Pancreas (tissue), 10 donors: ENCODE results near the gene TMED3. TPM values are rescaled to one million over a fixed set of nuclear protein-coding genes. Genes with fewer than 3 reads are reported as not detected.

Source experiments
- ATAC-seq, 4 donors: fragments of 200-7000 bp; cut with Tn5 transposase; one replicate each; pipeline versions ENCODE4 v1.8.0 to v1.9.1; 2020; ENCODE audit warnings: mild to moderate bottlenecking in 4 of 4, moderate library complexity in 4 of 4
- DNase-seq, 6 donors: peaks; one replicate each; pipeline ENCODE4 v3.0.0-alpha.2; 2020
- FAIRE-seq: peaks from 2 replicates; lab custom pipeline; 2012; peaks lifted over from hg19 to GRCh38; lab: Jason Lieb, UNC
- H3K27ac ChIP-seq, 4 donors: fragments of 200-600 bp; sonication (generic); 1 replicate in 3 of 4; 2 replicates in 1 of 4; pipeline versions ENCODE4 v1.5.0 to v1.8.0; 2020
- H3K27me3 ChIP-seq, 4 donors: fragments of 200-600 bp; one replicate each; pipeline ENCODE4 v1.8.0; 2021
- H3K36me3 ChIP-seq, 3 donors: fragments of 200-600 bp; sonication (generic) in 1 of 3; one replicate each; pipeline versions ENCODE4 v1.5.0 to v1.8.0; 2020 to 2021
- H3K4me1 ChIP-seq, 3 donors: fragments of 200-600 bp; one replicate each; pipeline ENCODE4 v1.8.0; 2021
- H3K4me3 ChIP-seq, 4 donors: fragments of 200-600 bp; sonication (generic) in 2 of 4; one replicate each; pipeline versions ENCODE4 v1.5.0 to v1.8.0; 2020 to 2021
- H3K9me3 ChIP-seq, 4 donors: fragments of 200-600 bp; one replicate each; pipeline ENCODE4 v1.8.0; 2021
- CTCF ChIP-seq, 4 donors: fragments of 200-600 bp; sonication (generic) in 3 of 4; IDR thresholded peaks; one replicate each; pipeline versions ENCODE4 v1.5.0 to v1.8.0; 2021; ENCODE audit warnings: antibody characterized with exemption in 4 of 4
- WGBS, 2 donors: extraction: QIAGEN DNeasy Blood & Tissue Kit; methylation state at CpG; one replicate each; pipeline ENCODE4 v1.1.7; 2013; 5-methylcytosine and 5-hydroxymethylcytosine counted together
- intact Hi-C, 3 donors: fragments of 100-400 bp; cut with DNase I; formaldehyde crosslinking; loops; one replicate each; pipeline versions ENCODE4 v1.11.1 to v1.14.2; 2022
- polyA plus RNA-seq, 2 donors: library from polyadenylated mRNA; stranded (reverse); fragments of 200-250 nt; gene quantifications; one replicate each; pipeline ENCODE4 v1.2.3, GENCODE V29; 2013
- total RNA-seq, 6 donors: library from RNA; stranded (reverse); fragmentation: NEBNext Ultra II Directional in 4 of 6; extraction: Animal tissue kit (Norgen Biotek cat#: 25700) in 4 of 6; gene quantifications; one replicate each; pipeline versions ENCODE4 v1.2.1 to v1.2.4, GENCODE V29; 2021 to 2023
- donor health status: healthy with polysubstance abuse.
- donor health status: DM: no; HTN: no; CAD: no; lungs with moderate emphysema.
- donor health status: DM: no; HTN: no; CAD: no.
- donor health status: control.
- donor health status: control.
- donor health status: Bipolar disorder and iron deficiency.
- donor health status: DM: yes; HTN: yes; CAD: no.
- donor health status: DM: no; HTN: no; CAD: no.
- donor health status: DM: no; HTN: no; CAD: no.
- donor health status: DM: yes; HTN: yes; CAD: no.

Gene TMED3
- total and polyA plus RNA-seq, 8 donors = 52.7 to 99.0 (median 81.1) TPM

GRCh38 chr15:79308874-79309273 lies 2.0 kb upstream of the TMED3 start:
- H3K27ac ChIP-seq = no peak overlapping the region
- H3K27me3 ChIP-seq = no peaks in the 10 kb centered on the region
- FAIRE-seq = no peak
- 40 to 46% methylated on average over 2 of the region's 2 CpGs for WGBS, 2 donors
- ATAC-seq = no peak
- H3K4me3 ChIP-seq = no peak overlapping the region
- no peaks in the 10 kb centered on the region for H3K9me3 ChIP-seq
- intact Hi-C loops = no loop called here
- DNase-seq = no peak
- peaks cover 0 to 10% (median 0%) of the 10 kb centered on the region in 3 donors for H3K4me1 ChIP-seq
- H3K36me3 ChIP-seq = peaks cover 0 to 2% (median 0%) of the 10 kb centered on the region in 3 donors
- TF ChIP-seq CTCF (IDR thresholded peaks at IDR 0.05) = no peak

- 1% methylated on average over 8 to 17 of the region's 17 CpGs for WGBS, 2 donors
- H3K4me3 ChIP-seq = peak overlapping the region; percentile 65 to 97 (median 83)
- H3K27ac ChIP-seq = no peak overlapping the region
- TF ChIP-seq CTCF (IDR thresholded peaks at IDR 0.05) = no peak
- peaks cover 0 to 18% (median 6%) of the 10 kb centered on the region in 3 donors for H3K36me3 ChIP-seq
- intact Hi-C loops = no loop called here
- ATAC-seq (peak; percentile 20 to 53 (median 23)), FAIRE-seq (no peak), DNase-seq (peak in 2 of 6 donors; percentile 27 to 75)
- no peaks in the 10 kb centered on the region for H3K27me3 ChIP-seq
- peaks cover 9 to 27% (median 16%) of the 10 kb centered on the region in 3 donors for H3K4me1 ChIP-seq
- no peaks in the 10 kb centered on the region for H3K9me3 ChIP-seq
Measured at GRCh38 chr15:79310612-79310984, 314 bp upstream of the TMED3 start.

GRCh38 chr15:79311901-79312553 lies 1.1 kb downstream of the TMED3 start:
- FAIRE-seq (no peak), ATAC-seq (peak in 3 of 4 donors; percentile 11 to 29 (median 21)), DNase-seq (peak in 1 of 6 donors; percentile 30)
- intact Hi-C loops = no loop called here
- Histone ChIP-seq H3K36me3 (peaks cover 0 to 18% (median 11%) of the 10 kb centered on the region in 3 donors), H3K27me3 (no peaks in the 10 kb centered on the region), H3K4me3 (peak overlapping the region; percentile 65 to 97 (median 83)), H3K9me3 (no peaks in the 10 kb centered on the region), H3K4me1 (peaks cover 10 to 31% (median 21%) of the 10 kb centered on the region in 3 donors), H3K27ac (peak overlapping the region in 1 of 4 donors; percentile 68)
- TF ChIP-seq CTCF (IDR thresholded peaks at IDR 0.05) = no peak
- 31 to 32% methylated on average over 8 of the region's 8 CpGs for WGBS, 2 donors

- intact Hi-C loops = no loop called here
- WGBS, 2 donors = 88 to 97% methylated on average over 1 of the region's 1 CpG
- Histone ChIP-seq H3K4me3 (no peak overlapping the region), H3K4me1 (peaks cover 10 to 31% (median 21%) of the 10 kb centered on the region in 3 donors), H3K9me3 (no peaks in the 10 kb centered on the region), H3K27me3 (no peaks in the 10 kb centered on the region), H3K36me3 (peaks cover 0 to 28% (median 15%) of the 10 kb centered on the region in 3 donors), H3K27ac (no peak overlapping the region)
- no peak for TF ChIP-seq CTCF (IDR thresholded peaks at IDR 0.05)
- ATAC-seq = no peak
- DNase-seq = no peak
- FAIRE-seq = no peak
Measured at GRCh38 chr15:79314186-79314585, 3.3 kb downstream of the TMED3 start.

GRCh38 chr15:79314811-79315210 lies 3.9 kb downstream of the TMED3 start:
- intact Hi-C loops = no loop called here
- no peaks in the 10 kb centered on the region for H3K27me3 ChIP-seq
- DNase-seq = peak in 2 of 6 donors; percentile 45 to 50
- ATAC-seq = no peak
- H3K27ac ChIP-seq = no peak overlapping the region
- TF ChIP-seq CTCF (IDR thresholded peaks at IDR 0.05) = no peak
- H3K4me1 ChIP-seq = peaks cover 10 to 31% (median 21%) of the 10 kb centered on the region in 3 donors
- WGBS, 2 donors = 51 to 52% methylated on average over 6 of the region's 6 CpGs
- no peaks in the 10 kb centered on the region for H3K9me3 ChIP-seq
- H3K4me3 ChIP-seq = no peak overlapping the region
- H3K36me3 ChIP-seq = peaks cover 0 to 28% (median 15%) of the 10 kb centered on the region in 3 donors
- FAIRE-seq = no peak
